Choroid plexus epithelial cell (primary cell): ENCODE results near the gene FAM228A.
"Not testable (repeated sequence)": the region's sequence is repeated elsewhere in the genome, so short reads cannot be mapped to it uniquely, and the experiment has no call there.

Experiments used
- DNase-seq: peaks from one replicate; pipeline ENCODE4 v3.0.0-alpha.2; 2010; ENCODE audit warnings: low read depth
- H3K4me3 ChIP-seq: 2 replicates; pipeline ENCODE4 v1.5.1; 2011; ENCODE audit warnings: low read depth, mild to moderate bottlenecking, control low read depth, low read length, moderate library complexity
- TF ChIP-seq, protein P1 (sequence below): conservative IDR thresholded peaks from 2 replicates; pipeline ENCODE4 v1.5.1; 2011; ENCODE audit warnings: low read depth, mild to moderate bottlenecking, control low read depth, inconsistent platforms, low read length, moderate library complexity

FAM228A gene

DNA sequence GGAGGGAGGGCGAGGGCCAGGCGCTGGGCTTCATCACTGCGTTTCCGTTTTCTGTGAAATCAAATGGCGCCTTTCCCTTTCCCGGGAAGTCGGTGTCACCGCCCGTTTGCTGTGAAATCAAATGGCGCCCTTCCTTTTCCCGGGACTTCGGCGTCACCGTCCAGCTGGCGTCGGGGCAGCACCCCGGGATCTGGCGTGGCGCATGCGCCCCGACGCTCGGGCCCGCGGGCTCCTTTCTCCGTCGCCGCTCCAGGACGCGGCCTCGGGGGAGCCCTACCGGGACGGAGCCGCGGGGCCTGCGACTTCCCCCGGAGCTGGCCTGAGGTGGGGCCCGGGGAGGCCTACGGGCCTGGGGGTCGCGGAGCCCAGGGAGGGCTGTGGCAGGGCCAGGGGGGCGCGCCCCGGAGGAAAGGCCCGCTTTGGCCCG, at the start of gene FAM228A:
Gene FAM228A, plus strand, starts transcription at position 203 of the 427 bp plus-strand sequence. CDS start 428 bp downstream, outside the sequence.
- H3K4me3 ChIP-seq, result peak within 1 kb of the TSS; percentile 11
- TF ChIP-seq, protein P1, sequence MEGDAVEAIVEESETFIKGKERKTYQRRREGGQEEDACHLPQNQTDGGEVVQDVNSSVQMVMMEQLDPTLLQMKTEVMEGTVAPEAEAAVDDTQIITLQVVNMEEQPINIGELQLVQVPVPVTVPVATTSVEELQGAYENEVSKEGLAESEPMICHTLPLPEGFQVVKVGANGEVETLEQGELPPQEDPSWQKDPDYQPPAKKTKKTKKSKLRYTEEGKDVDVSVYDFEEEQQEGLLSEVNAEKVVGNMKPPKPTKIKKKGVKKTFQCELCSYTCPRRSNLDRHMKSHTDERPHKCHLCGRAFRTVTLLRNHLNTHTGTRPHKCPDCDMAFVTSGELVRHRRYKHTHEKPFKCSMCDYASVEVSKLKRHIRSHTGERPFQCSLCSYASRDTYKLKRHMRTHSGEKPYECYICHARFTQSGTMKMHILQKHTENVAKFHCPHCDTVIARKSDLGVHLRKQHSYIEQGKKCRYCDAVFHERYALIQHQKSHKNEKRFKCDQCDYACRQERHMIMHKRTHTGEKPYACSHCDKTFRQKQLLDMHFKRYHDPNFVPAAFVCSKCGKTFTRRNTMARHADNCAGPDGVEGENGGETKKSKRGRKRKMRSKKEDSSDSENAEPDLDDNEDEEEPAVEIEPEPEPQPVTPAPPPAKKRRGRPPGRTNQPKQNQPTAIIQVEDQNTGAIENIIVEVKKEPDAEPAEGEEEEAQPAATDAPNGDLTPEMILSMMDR, result no peak
- DNase-seq, result no peak

DNA sequence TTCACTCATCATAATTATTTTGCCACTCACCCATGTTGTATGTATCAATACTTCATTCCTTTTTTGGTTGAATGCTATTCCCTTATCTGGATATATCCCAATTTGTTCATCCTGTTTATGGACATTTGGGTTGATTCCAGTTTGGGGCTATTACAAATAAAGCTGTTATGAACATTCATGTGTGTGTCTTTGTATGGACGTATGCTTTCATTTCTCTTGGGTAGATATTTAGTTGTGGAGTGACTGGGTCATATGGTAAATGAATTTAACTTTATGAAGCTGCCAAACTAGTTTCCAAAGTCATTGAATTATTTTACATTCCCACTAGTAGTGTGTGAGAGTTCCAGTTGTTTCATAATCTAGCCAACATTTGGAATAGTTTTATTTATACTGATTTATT, 48.9 kb upstream of the FAM228A start:
- no peak for DNase-seq
- TF ChIP-seq, protein P1, result no peak
- H3K4me3 ChIP-seq, result no peak overlapping the region

DNA sequence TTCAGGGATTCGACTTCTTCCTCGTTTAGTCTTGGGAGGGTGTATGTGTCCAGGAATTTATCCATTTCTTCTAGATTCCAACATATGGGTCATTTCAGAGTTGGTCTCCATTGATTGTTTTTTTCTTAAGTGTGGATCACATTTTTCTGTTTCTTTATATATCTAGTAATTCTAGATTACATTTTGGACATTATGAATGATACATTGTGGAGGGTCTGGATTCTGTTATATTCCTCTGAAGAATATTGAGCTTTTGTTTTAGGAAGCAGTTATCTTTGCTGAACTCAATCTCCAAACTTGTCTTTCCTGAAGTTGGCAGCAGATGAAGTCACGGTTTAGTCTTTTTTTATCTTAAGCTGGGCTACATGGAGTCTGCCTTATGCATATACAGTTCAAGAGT, 42.3 kb upstream of the FAM228A start:
- DNase-seq, result no peak
- H3K4me3 ChIP-seq, result no peak overlapping the region
- TF ChIP-seq, protein P1, result no peak

DNA sequence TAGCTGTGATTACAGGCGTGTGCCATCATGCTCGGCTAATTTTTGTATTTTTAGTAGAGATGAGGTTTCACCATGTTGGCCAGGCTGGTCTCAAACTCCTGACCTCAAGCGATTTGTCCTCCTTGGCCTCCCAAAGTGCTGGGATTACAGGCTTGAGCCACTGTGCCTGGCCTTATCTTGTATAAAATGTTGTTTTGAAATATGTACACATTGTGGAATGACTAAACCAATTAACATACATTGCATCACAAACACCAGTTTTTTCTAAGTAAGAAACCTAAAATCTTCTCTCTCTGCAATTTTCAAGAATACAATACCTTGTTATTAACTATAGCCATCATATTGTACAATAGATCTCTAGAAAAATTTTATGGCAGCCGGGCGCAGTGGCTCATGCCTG, 34.5 kb upstream of the FAM228A start:
- H3K4me3 ChIP-seq, result not testable (repeated sequence)

DNA sequence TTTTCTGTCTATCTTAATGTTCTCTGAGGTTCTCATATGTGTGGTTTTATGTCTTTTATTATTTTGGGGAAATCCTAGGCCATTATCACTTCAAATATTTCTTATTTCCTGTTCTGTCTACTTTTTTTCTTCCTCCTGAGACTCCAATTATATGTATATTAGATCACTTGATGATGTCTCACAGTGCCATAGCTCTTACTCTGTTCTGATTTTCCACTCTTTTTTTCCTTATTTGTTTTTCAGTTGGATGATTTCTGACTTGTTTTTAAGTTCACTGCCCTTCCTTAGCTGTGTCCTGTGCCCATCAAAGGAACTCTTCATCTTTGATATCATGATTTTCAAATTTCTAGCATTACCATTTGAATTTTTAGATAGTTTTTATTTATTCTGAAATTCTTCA, 27.5 kb upstream of the FAM228A start:
- no peak overlapping the region for H3K4me3 ChIP-seq
- no peak for DNase-seq
- TF ChIP-seq, protein P1, result no peak

More for the DNA sequence above, 34.5 kb upstream of the FAM228A start:
- not testable (repeated sequence) for DNase-seq

DNA sequence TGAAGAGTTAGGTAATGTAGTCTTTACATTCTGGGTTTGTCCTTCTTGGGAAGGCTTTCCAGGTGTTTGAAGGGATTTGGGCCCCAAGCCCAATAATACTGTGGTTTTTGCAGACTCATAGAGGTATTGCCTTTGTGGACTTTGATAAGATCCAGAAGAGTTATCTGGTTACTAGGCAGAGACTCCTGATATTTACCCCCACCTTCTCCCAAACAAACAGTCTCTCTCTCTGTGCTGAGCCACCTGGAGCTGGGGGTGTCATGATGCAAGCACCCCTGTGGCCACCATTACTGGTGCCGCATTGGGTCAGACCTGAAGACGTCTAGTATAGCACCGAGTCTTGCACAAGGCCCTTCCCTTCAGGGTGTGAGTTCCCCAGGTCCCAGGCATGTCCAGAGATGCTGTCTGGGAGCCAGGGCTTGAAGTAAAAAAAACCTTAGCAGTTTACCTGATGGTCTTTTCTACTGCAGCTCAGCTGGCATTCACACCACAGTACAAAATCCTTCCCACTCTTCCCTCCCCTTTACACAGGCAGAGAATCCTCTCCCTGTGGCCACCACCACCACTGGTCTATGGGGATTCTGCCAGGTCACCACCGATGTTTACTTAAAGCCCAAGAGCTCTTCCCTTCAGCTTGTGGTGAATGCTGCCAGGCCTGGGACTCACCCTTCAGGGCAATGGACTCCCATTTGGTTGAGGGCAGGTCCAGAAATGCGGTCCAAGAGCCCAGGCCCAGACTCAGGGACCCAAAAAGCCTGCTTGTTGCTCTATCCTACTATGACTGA, 22.2 kb upstream of the FAM228A start:
- no peak overlapping the region for H3K4me3 ChIP-seq
- no peak for DNase-seq
- TF ChIP-seq, protein P1, result no peak

DNA sequence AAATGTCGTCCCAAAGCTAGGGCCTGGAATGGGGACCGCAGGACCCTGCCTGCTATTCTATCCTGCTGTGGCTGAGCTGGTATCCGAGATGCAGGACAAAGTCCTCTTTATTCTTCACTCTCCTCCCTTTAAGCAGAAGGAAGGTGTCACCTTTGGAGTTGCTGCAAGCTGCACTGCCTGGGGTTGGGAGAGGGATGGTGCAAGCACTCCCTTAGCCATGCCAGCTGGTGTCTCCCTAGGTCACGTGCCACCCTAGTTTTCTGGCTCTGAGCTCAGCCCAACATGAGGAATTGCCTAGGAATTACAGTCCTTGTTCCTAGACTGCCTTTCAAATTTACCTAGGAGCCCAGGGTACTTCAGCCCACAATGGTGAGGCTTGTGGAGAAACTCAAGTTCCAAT, 21.4 kb upstream of the FAM228A start:
- DNase-seq, result no peak
- H3K4me3 ChIP-seq, result no peak overlapping the region
- TF ChIP-seq, protein P1, result no peak
